Measurements from ENCODE around the gene KCNK6.

KCNK6 gene

GRCh38 chr19:38369584-38369983 is 49.9 kb downstream of the KCNK6 start:
- no peak overlapping the region for H3K4me3 ChIP-seq (ENCODE audit: low read depth, low read length)
- in situ Hi-C loops (cut with HindIII; ENCODE audit: low sequenced_read_pairs): no loop called here
- no peak for TF ChIP-seq CTCF (IDR thresholded peaks at IDR 0.05; ENCODE audit: low read depth, low read length, missing control alignments)
- no peak for DNase-seq (ENCODE audit: low read depth)

GRCh38 chr19:38370299-38370698 is 50.7 kb downstream of the KCNK6 start:
- TF ChIP-seq CTCF (IDR thresholded peaks at IDR 0.05; ENCODE audit: low read depth, low read length, missing control alignments): no peak
- in situ Hi-C loops (cut with HindIII; ENCODE audit: low sequenced_read_pairs): no loop called here
- H3K4me3 ChIP-seq (ENCODE audit: low read depth, low read length): no peak overlapping the region
- no peak for DNase-seq (ENCODE audit: low read depth)

- TF ChIP-seq CTCF (IDR thresholded peaks at IDR 0.05; ENCODE audit: low read depth, low read length, missing control alignments): no peak
- no peak for DNase-seq (ENCODE audit: low read depth)
- in situ Hi-C loops (cut with HindIII; ENCODE audit: low sequenced_read_pairs): no loop called here
- H3K4me3 ChIP-seq (ENCODE audit: low read depth, low read length): no peak overlapping the region
These were observed 51.4 kb downstream of the KCNK6 start for GRCh38 chr19:38371081-38371480.

- TF ChIP-seq CTCF (IDR thresholded peaks at IDR 0.05; ENCODE audit: low read depth, low read length, missing control alignments): no peak
- no peak for DNase-seq (ENCODE audit: low read depth)
- peak overlapping the region; percentile 94 for H3K4me3 ChIP-seq (ENCODE audit: low read depth, low read length)
- in situ Hi-C loops (cut with HindIII; ENCODE audit: low sequenced_read_pairs): no loop called here
These were observed 54.3 kb downstream of the KCNK6 start for GRCh38 chr19:38373907-38374331.

GRCh38 chr19:38374332-38375097 is 54.9 kb downstream of the KCNK6 start, which contains the start of gene PSMD8:
TSS of gene PSMD8 (plus strand) at chr19:38374571. CDS start at chr19:38374602, 31 bp downstream.
- peak within 1 kb of the TSS; percentile 94 for H3K4me3 ChIP-seq (ENCODE audit: low read depth, low read length)
- in situ Hi-C loops (cut with HindIII; ENCODE audit: low sequenced_read_pairs): no loop called here

GRCh38 chr19:38375098-38375493 is 55.5 kb downstream of the KCNK6 start:
- in situ Hi-C loops (cut with HindIII; ENCODE audit: low sequenced_read_pairs): no loop called here
- no peak for DNase-seq (ENCODE audit: low read depth)
- H3K4me3 ChIP-seq (ENCODE audit: low read depth, low read length): peak overlapping the region; percentile 94
- no peak for TF ChIP-seq CTCF (IDR thresholded peaks at IDR 0.05; ENCODE audit: low read depth, low read length, missing control alignments)

More at GRCh38 chr19:38374332-38375097, 54.9 kb downstream of the KCNK6 start, which contains the start of gene PSMD8:
- peak; percentile 15 for TF ChIP-seq CTCF (IDR thresholded peaks at IDR 0.05; ENCODE audit: low read depth, low read length, missing control alignments)
- DNase-seq (ENCODE audit: low read depth): peak; percentile 91
